OCI-LY3 (cell line): ENCODE measurements around the gene SUPT3H.

ENCODE experiments used
- EZH2phosphoT487 ChIP-seq: fragments of 200-600 bp; shearing (Covaris generic); IDR thresholded peaks from 2 replicates; pipeline ENCODE4 v1.6.1; 2018; ENCODE audit warnings: antibody characterized with exemption, mixed run types, low read depth
- TF ChIP-seq, protein P1 (sequence below): fragments of 200-600, 300-600 bp; sonication (generic); IDR thresholded peaks from 2 replicates; pipeline ENCODE4 v1.5.1; 2014; ENCODE audit warnings: antibody characterized with exemption, low read length, low read depth

DNA sequence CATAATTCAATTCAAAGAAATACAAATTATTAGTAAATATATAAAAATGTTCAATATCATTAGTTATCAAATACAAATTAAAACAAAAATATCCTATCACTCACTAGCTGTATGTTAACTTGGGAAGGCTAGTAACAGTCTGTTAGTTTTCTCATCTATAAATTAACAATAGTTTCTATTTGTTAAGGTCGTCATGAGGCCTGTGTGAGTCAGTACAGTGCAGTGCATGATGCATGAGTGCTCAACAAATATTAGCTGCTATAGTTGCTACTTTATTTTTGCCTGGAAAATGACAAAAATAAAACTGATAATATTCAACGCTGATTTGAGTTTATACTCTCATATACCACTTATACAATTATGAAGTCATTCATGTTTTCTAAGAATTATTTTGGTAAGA, 451.2 kb downstream of the SUPT3H start:
- TF ChIP-seq, protein P1, sequence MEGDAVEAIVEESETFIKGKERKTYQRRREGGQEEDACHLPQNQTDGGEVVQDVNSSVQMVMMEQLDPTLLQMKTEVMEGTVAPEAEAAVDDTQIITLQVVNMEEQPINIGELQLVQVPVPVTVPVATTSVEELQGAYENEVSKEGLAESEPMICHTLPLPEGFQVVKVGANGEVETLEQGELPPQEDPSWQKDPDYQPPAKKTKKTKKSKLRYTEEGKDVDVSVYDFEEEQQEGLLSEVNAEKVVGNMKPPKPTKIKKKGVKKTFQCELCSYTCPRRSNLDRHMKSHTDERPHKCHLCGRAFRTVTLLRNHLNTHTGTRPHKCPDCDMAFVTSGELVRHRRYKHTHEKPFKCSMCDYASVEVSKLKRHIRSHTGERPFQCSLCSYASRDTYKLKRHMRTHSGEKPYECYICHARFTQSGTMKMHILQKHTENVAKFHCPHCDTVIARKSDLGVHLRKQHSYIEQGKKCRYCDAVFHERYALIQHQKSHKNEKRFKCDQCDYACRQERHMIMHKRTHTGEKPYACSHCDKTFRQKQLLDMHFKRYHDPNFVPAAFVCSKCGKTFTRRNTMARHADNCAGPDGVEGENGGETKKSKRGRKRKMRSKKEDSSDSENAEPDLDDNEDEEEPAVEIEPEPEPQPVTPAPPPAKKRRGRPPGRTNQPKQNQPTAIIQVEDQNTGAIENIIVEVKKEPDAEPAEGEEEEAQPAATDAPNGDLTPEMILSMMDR = no peak
- no peak for TF ChIP-seq EZH2phosphoT487
